Stimulated activated CD4-positive, alpha-beta T cell treated with anti-CD3 and anti-CD28 coated beads, Interleukin-12 subunit alpha, Interleukin-12 subunit beta, amount 100 ng/mL, for 4 hours (primary cell): ENCODE measurements around the gene MSH3.

Experiments
- DNase-seq: peaks from one replicate; pipeline ENCODE4 v3.0.0-alpha.2; 2020

Gene MSH3

DNA sequence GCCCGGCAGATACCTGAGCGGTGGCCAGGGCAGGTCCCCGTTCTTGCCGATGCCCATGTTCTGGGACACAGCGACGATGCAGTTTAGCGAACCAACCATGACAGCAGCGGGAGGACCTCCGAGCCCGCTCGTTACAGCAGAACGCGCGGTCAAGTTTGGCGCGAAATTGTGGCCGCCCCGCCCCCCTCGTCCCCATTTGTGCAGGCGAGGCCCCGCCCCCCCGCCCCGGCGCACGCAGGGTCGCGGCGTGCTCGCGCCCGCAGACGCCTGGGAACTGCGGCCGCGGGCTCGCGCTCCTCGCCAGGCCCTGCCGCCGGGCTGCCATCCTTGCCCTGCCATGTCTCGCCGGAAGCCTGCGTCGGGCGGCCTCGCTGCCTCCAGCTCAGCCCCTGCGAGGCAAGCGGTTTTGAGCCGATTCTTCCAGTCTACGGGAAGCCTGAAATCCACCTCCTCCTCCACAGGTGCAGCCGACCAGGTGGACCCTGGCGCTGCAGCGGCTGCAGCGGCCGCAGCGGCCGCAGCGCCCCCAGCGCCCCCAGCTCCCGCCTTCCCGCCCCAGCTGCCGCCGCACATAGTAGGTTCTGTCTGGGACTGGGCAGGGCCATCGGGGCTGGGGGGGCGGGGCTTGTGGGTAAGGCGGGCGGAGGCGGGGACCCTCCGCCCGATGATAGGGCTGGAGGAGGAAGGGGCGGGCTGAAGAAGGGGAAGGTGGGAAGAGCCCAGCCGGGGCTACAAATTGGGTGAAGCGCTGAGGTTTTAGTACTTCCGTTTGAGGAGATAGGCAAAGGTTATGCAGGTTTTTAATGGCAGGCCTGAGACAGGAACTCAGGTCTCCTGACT, at the start of gene MSH3, which contains the start of gene DHFR:
MSH3 (plus strand) TSS at position 262 of the 840 bp plus-strand sequence; CDS start at position 338, 76 bp downstream.
DHFR (minus strand) TSS at position 593 of the 840 bp plus-strand sequence; CDS start at position 99, 494 bp downstream.
- peak; percentile 87 for DNase-seq

DNA sequence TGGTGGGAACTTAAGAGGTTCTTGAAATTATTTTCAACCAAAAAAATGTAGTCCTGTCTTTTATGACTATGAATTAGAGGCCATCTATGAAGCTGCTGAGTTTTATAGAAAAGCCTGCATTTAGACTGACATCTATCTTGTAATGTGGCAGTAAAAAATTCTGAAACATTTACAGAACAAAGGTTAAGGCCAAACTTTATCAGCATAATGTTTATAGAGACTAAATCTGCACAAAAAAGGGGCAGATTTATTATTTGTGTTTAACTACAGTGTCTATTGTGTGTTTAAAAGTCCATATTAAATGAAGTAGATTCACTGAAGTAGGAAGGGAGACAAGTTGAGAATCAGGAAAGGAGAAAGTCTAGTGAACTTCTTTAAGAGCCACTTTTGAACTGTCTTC, 47.1 kb upstream of the MSH3 start:
- DNase-seq = no peak

DNA sequence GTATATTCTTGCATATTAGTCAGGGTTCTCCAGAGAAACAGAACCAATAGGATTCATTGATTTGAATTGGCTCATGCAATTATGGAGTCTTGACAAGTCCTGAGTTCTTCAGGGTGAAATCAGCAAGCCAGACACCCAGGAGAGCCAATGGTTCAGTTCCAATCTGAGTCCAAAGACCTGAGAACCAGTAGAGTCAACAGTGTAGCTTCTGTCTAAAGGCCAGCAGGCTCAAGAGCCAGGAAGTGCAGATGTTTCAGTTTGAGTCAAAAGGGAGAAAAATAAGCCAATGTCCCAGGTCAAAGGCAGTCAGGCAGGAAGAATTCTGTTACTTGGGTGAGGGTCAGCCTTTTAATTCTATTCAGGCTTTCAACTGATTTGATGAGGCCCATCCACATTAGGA, 46.6 kb upstream of the MSH3 start:
- DNase-seq = no peak

DNA sequence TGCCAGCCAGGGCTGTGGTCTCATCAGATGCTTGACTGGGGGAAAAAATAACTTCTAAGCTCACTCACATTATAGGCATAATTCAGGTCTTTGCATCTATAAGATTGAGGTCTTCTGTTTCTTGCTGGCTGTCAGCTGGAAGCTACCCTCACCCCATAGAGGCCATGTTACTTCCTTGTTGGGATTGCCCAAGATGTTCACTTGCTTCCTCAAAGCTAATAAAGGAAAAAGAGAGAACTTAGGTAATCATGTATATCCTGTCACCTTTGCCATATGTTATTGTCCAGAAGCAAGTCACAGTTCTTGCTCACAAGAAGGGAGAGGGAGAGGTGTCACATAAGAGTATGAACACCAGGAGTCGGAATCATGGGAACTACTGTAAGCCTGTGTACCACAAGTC, 45.7 kb upstream of the MSH3 start:
- no peak for DNase-seq

DNA sequence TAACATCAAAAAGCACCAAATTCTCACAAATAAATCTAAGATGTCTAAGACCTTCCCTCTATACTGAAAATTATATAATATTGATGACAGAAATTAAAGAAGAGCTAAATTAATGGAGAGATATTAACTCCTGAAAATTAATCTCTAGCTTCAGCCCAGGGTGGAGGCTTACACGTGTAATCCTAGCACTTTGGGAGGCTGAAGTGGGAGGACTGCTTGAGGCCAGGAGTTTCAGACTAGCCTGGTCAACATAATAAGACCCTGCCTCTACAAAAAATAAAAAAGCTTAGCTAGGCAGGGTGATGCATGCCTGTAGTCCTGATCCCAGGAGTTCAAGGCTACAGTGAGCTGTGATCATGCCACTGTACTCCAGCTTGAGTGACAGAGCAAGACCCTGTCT, 44.8 kb upstream of the MSH3 start:
- DNase-seq = no peak

DNA sequence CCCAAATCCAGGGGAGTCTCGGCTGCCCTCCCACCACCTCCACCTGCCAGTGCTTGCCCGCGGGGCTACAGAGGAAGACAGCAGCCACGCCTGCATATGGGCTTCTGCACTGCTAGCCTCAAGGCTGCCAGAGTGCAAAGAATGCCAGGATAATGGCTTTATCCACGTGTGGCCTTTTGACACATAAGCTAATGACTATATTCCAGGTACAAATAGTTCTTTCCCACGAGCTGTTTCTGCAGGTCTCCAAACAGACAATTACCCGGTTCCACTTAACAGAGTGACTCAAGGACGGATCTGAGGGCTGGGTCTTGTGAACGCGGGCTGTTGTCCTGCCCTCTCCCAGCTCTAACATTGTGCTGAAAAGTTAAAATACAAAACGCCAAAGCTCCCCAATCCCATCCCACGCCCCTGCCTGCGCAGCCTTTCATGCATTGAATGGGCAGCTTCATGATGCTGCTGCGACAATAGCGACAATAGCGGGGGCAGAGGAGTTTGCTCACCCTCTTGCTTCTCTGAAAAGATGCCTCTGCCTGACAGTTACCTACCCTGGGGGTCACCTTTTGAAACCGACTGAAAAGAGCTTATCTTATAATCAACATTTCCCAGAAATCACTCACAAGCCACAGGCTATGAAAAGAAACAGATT, 39.1 kb upstream of the MSH3 start:
- no peak for DNase-seq

DNA sequence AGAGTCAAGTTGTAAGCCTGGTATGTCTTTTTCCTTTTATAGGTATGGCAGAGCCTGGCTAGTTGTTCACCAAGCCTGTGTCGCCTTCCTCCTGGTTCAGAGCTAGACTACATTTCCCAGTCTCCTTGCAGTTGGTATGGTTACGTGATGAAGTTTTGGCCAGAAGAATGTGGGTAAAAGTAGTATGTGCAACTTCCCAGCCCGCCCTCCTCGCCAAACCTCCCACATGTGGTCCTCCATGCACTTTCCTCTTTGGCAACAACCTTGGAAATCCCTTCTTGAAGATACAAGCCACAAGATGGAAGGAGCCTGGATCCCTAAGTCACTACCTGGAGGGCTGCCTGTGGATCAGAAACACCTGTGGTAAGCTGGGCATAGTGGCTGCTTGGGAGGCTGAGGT, 36.0 kb upstream of the MSH3 start:
- no peak for DNase-seq

DNA sequence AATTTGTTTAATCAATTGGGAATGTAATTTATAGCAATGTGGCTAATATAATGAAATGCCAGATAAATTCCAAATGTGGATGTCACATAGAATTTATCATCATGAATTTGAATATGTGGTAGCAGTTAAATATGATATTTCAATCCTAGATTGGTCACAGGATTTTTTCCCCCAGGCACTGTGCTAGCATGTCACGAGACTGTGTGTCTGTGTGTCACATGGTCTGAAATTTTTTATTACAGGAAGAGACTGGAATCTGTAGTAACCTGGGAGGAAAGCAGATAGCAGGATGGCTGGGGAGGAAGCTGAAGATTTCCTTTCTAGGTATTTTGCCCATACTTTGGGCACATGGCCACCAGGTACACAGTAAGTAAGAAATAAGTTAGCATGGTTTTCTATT, 35.4 kb upstream of the MSH3 start:
- no peak for DNase-seq

DNA sequence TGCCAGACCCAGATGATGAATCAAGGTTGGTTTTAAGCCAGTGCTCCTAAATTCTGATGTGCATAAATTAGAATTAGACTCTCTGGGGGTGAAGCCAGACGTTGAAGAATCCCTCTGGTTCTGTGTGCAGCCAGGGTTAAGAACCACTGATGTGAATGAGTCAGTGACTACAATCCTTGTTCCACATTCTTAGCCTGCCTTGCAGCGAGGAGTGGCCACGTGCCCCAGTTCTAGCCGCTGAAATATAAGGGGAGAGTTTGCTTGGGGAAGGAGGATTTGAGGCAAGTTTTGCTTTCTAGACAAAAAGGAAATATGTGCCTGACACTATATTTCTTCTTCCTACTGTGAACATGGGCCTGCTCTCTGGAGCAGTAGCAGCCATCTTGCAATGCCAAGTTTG, 34.2 kb upstream of the MSH3 start:
- DNase-seq = no peak

DNA sequence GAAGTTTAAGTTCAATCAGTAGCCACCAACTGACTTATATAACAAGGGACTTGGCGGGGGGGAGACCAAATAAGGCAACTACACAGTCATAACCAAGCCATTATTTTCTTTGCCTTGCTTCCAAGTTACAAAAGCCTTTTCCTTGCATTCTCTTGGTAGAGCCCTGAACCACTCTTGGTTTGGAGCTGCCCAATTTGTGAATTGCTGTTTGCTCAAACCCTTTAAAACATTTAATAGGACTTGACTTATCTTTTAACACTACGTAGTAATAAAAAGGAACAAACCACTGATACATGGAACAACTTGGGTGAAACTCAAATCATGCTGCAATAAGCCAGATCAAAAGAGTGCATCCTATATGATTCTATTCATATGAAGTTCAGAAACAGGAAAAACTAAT, 31.7 kb upstream of the MSH3 start:
- no peak for DNase-seq

DNA sequence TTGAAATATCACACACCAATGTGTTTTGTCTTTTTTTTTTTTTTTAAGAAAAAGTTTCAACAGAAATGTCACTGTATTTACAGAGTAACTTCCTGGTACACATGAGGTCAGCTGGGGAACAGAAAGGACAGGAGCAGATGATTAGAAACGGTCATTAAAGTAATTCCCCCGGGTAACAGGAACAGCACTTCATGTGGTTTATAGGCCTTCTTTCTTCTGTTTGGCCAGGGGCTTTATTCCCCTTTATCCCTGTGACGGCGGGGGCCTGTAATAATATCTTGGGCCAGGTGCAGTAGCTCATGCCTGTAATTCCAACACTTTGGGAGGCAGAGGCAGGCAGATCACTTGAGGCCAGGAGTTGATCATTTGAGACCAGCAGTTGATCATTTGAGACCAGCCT, 30.5 kb upstream of the MSH3 start:
- no peak for DNase-seq

DNA sequence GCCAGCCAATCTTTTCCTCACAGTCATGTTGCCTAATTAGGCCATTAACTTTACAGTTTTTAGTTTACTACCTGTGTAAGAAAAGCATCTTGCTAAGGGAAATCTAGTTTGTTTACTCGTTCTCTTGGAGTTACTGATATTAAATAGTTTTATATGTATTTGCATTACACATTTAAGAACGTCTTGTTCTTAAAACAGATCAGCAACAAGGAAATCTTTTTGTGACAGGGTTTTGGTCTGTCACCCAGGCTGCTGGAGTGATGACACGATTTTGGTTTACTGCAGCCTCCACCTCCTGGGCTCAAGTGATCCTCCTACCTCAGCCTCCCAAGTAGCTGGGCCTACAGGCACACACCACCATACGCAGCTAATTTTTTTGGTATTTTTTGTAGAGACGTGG, 29.2 kb upstream of the MSH3 start:
- DNase-seq = no peak

DNA sequence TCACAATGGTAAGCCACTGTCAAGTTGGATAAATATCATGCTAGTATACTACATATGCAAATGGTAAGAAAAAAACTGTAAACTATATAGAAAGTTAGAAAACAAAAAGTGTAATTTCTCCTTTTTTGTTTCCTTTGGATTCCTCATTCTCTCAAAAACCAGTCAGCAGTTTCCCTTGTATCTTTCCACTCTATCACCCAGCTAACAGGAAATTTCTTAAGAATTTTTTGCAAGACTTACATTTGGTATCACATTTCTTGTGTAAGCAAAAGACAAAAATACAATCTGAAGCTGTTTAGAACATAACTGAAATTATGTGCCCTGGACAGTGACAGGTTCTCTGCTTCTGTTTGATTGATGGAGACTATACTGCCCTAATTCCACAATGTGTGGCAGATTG, 25.2 kb upstream of the MSH3 start:
- DNase-seq = no peak

DNA sequence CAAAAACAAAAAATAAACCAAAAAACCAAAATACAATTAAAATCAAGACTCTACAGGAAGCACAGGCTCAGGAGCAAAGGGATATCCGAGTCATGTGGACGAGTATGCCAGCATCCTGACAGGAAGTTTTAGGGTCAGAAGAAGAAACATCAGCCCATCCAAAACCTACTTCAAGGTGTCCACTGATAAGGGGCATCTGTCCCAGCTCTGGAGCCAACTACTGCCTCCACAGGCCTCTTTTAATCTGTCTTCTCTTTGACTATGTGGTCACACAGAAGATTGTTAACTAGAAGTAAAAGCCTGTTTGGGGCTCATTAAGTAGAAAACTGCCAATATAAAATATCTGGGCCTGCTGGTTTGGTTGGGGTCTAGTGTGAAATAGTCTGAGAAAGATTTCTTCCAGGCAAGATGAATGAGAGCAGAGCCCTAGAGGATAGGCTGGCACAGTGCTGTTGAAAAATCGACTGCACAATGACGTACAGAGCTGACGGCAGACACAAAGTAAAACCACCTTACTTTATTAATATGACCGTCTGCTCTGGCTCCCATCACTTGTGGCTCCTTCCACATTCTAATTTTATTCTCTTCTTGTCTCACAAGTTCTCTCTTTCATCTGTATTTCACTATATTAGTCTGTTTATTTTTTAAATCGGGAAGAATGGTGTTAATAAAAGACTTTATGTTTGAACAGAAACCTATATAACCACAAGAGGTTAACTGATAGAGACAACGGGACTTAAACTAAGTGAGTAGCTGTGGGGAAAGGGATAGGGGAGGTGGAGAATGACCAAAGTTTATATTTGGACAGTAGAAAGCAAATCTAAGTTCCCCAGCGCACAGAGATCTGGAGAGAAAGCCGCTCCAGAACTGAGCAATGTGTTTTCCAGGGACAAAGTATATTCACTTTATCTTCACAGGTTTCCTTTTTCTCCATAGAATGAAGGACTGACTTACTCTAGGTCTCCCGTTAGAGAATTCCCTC, 22.9 kb upstream of the MSH3 start:
- DNase-seq = no peak

DNA sequence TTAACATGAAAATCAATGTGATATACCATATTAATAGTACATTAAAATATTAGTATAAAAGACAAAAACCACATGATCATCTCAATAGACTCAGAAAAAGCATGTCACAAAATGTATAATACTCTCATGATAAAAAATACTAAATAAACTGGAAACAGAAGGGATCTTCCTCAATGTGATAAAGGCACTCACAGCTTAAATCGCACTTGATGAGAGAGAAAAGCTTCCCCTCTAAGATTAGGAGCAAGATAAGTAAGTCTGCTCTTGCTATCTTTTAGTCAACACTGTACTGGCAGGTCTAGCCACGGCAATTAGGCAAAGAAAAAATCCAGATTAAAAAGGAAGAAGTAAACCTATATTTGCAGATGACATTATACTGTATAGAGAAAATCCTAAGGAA, 21.8 kb upstream of the MSH3 start:
- DNase-seq = no peak

DNA sequence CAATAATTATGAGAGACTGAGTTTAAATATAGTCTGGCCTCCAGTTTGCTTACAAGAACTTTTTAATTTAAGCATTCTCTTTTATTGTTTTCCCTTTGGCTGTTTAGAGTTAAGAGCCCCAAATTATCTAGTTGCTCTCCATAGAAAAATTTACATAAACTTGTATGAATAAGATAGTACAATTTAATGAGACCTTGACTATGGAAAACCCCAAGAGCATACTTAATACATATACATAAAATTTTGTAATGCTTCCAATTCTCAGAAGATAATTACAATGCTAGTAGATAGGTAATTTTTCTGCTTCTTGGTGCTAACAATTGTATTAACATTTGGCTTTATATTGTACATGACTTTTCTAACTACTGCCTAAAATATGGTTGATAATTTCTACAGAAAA, 20.3 kb upstream of the MSH3 start:
- DNase-seq = no peak

DNA sequence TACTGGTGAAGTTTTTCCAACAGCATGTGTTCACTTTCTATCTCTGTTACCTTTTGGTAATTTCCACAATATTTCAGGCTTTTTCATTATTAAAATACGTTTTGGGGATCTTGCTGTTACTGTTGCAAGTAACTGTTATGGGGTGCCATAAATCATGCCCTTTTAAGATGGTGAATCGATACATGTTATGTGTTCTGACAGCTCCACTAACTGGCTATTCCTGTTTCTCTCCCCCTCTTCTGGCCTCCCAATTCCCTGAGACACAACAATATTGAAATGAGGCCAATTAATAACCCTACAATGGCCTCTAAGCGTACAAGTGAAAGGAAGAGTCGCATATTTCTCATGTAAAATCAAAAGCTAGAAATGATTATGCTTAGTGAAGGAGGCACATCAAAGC, 13.1 kb upstream of the MSH3 start:
- no peak for DNase-seq

DNA sequence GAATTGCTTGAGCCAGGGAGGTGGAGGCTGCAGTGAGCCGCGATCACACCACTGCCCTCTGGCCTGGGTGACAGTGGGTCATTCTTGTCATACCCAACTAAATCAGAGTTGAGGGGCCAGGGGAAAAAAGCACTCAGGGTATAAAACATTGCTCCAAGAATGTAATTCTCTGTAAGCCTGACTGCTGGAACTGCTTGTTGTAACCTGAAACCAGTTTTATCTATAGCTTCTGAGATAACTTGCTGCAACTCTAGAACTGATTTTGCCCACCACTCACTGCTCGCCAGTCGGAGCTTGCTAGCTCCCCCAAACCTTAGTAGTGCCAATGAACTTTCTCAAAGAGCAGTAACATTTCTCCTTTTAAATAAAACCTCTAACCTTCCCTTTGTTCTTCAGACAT, 9.6 kb upstream of the MSH3 start:
- DNase-seq = no peak

DNA sequence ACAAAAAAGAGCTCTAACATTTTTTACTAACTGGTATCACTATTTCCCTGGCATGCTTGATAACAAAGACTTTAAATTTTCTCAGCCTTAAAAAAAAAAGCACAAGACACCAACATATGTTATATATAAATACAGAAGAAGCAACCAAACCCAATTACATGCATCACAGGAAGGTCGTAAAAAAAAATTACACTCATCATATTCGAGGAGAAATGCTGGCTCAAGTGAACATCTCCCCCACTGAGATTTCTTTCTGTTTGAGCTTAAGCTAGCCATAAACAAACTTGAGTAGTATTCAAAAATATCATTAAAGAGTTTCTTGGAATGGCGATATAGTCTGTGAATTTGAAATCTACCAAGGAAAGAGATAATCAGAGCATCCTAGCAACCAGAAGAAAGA, 7.5 kb upstream of the MSH3 start:
- no peak for DNase-seq

DNA sequence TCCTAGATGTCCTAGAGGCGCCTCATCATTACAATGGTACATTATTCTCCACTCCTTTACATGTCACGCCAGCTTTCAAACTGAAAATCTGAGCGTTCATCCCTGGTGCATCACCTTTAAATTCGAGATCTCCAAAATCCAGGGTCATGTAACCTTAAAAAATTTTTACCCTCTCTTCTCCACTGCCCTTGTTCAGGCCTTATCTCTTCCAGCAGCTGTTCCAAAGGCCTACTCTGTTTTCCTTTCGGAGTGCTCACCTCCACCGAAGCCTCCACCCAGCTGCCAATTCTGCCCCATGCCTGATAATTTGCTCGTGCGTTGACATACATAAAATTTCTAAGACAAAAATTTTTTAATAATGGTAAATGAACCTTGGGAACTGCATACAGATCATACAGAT, 950 bp upstream of the MSH3 start:
- no peak for DNase-seq

DNA sequence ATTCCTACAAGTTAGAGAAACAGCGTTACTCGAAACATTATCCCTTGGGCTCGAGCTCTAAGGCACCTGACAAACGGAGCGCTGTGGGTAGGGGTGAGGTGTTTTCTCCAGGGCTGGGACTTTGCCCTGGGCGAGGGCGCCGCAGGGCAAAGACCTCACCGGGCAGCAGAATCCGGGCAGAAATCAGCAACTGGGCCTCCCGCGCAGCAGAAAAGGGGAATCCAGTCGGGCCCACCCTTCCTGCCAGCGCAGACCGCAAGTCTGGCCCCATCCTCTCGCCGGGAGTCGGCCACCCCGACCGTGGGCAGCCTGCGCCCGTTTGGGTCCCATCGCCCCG, 430 bp upstream of the MSH3 start:
- DNase-seq = no peak

DNA sequence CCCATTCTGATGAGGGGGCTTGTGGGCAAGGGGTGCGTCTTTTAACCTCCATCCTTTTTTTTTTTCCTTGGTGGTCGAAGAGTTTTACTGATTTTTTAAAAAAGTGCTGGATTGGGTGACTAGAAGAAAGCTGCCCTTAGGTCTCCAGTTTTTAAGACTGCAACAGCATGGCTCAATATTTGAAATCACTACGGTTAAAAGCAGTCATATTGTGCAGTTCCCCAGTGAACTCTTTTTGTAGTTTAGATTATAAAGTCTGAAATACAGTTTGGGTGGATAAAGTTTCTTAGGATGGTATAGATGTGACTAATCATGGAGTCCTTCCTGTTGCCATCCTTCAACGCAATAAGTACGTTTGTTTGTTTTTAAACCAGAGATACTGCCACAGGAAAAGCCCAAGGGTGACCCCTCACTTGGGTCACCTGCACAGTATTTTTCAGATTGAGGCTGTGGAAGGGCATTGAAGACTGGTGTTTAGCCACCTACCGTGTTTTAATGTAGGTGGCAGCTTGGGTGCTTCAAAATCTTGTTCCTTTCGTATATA, 851 bp downstream of the MSH3 start:
- DNase-seq = no peak

DNA sequence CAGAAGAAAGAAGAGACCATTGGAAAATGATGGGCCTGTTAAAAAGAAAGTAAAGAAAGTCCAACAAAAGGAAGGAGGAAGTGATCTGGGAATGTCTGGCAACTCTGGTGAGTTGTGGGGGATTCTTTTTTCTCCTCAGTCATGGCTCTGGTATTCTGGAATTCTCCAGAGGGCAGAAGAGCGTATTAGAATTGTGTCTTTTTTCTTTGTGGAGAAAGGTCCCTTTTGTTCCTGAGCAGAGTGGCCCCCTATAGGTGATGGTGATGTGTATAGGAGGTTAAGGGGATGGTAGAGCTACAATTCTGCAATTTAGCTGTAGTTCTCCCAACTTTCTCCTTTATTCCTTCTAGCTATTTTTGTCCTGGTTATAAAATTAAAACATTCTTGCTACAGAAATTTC, 2.0 kb downstream of the MSH3 start:
- no peak for DNase-seq
